Measurements from ENCODE around the gene FGF4.
"Not testable (repeated sequence)": the region's sequence is repeated elsewhere in the genome, so short reads cannot be mapped to it uniquely, and the experiment has no call there.

Gene FGF4

DNA sequence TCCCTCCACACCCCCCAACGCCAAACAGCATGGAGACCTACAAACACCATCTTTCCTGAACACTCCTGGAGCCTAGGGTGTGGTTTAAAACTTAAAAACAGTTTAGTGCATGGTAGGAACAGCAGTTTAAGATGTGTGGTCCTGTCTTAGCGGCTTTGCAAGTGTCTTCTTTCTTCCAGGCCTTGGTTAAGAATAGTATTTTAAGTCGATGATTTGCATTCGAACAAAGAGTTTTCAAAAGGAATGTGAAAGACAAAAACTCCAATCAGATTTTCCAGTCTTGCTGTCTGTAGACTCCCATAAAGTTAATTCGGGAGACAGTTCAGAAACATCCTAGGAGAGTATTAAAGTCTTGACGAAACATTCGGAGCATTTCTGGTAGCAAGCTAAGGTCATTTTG lies 3.7 kb downstream of the FGF4 start:
- DNase-seq, result no peak

DNA sequence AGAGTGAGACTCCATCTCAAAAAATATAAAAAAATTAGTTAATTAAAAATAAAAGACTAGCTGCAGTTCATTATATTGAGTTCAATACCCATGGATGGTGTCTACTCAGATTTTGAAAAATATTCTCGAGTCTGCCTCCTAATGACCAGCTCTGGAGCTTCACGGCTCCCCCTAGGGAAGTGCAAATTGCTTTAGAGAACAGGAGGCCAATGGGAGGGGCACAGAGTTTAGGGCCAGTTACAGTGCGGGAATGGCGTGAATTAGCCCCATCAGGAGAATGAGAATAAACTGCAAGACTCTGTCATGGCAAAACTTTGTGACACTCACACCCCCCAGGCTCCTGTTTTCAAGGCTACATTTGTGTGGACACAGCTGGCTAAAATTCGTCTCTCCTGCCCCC lies 4.6 kb downstream of the FGF4 start:
- DNase-seq, result no peak

DNA sequence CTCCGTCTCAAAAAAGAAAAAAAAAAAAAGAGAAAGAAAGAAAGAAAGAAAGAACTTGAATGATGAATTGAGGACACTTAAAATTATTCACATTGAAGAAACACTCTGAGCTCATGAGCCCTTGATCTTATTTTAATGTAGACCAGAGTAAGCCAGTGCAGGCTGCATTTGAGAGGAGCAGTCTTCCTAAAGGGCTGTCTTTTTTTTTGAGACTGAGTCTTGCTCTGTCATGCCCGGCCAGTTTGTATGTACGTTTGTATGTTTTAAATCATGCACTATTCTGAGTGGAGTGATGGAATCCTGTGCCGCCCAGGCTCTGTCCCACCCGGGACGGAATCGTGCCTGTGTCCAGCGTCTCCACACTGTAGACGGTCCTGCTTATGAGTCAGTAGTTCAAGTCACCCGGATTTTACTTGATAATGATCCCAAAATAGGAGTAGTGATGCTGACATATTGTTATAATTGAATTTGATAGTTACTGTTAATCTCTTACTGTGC lies 9.6 kb downstream of the FGF4 start:
- no peak for DNase-seq

- not testable (repeated sequence) for DNase-seq
These were observed 10.2 kb downstream of the FGF4 start for GRCh38 chr11:69764918-69765317.

- no peak for DNase-seq
These were observed 14.8 kb downstream of the FGF4 start for GRCh38 chr11:69760319-69760718.

DNA sequence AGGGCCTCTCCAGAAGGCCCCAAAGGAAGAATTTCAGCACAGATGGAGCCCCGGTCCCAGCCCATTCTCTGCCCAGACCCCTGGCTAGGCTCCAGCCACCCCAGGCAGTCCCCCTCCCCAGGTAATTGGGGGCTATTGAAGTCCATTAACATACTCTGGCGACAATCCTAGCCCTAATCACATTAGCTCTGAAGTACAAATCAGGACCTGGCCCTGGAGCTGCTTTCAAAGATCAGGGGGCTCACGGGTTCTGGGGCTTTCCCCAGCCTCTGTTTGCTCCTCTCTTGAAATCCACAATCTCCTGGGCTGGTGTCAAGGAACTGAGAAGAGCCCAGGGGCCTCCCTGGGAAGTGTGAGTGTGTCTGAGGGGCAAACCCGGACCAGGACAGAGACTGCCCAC lies 22.3 kb downstream of the FGF4 start:
- DNase-seq, result no peak

DNA sequence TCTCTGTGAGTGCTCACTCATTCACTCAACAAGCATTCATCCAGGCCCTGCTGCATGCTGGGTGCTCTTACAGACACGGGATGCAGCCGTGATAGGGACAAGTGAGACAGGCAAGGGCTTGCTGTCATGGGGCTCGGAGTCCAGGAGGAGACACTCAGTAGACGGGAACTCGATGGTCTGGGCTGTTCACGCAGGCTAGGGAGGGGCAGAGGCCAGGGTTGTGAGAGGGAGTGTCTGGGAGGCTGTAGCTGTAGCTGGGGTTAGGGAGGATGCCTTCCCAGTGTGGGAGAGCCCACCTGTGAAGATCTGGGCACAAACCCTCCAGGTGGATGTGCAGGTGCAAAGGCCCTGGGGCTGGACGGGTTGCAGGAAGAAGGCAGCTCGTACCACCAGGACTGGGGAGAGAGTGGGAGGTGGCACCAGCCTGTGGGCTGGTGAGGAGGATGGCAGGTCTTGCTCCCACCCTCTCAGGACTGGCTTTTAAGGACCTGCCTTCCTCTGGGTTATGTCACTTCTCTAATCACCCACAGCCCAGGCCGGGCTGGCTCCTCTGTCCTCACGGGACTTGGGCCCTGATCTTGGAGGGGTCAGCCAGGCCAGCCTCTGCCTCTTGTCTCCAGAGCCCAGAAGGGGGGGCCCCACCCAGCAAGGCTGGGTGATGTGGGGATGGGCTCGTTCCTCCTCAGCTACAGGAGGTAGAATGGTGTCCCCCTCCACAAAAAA lies 24.1 kb downstream of the FGF4 start:
- no peak for DNase-seq

DNA sequence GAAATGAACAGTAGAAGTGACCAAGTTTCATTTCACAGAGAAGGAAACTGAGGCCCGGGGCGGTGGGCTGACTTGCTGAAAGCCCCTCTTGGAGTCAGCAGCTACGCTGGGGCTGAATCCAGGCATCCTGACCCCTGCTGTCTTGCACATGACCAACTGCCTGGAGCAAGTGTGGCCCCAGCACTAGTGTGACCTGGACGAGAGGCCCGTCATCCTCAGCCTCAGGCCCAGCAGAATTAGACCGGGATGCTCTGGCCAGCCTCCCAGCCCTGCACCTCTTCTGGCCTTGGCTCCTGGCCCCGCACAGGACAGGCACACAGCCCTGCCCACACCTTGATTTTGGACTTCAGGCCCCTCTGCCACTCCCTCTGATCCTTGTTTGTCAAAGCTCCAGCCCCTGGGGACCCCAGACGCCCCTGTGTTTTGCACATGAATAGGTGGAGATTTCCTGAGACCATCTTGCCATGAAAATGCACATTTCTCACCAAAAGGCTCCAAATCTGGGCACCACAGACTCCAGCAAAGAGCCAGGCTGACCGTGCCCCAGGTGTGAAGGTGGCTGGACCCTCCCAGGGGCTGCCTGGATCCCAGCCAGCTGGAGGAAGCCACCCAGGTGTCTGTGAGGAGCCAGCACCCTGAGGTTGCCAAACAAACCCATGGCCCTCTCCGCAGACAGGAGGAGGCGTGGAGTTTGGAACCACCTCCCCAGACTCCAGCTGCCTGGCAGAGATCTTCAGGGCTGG lies 24.9 kb downstream of the FGF4 start:
- no peak for DNase-seq

DNA sequence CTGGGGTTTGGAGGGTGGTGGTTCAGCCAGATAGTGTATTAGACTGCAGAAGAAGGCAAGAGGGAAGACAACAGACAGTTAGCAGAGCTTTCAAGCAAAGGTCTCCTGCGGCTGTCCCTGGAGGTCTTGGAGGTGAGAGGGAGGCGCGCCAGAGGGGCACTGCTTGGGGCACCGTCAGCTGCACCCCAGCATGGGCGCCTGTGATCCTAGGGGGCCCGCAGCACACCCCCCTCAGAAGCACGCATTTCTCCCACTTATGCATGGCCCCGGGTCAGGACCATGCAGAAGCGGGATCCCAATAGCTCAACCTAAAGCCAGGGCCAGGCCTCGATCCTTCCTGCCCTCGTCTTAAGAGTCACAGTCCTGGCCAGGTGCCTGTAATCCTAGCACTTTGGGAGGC lies 26.5 kb downstream of the FGF4 start:
- DNase-seq, result no peak

GRCh38 chr11:69746752-69747742 lies 28.1 kb downstream of the FGF4 start:
- DNase-seq, result no peak

- DNase-seq, result no peak
These were observed 29.0 kb downstream of the FGF4 start for GRCh38 chr11:69746140-69746539.

DNA sequence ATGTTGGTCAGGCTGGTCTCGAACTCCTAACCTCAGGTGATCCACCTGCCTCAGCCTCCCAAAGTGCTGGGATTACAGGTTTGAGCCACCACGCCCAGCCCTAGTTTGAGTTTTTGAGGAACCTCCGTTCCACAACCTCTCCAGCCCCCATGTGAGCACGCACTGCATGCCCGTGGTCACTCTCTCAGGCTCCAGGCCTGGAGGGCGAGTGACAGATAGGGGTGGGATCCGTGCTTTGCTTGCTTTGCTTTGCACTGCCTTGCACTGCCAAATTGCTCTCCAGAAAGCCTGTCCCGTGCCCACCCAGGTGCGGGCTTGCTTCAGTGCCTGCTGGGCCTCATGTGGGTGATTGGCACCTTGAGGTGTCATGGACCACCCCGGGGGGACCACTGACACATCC lies 29.9 kb downstream of the FGF4 start:
- no peak for DNase-seq

DNA sequence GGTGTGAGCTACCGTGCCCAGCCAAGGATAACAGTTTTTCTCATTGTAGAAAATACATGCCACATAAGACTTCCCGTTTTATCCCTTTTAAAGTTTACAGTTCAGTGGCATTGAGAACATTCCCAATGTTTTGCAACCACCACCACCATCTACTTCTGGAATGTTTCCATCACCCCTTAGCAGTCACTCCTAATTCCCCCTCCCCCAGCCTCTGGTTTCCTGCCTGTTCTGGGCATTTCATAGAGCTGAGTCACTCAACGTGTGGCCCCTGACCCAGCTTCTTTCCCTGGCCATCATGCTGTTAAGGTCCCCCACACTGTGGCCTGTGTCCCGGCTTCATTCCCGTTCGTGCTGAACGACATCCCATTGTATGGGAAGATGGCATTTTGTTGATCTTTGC lies 30.7 kb downstream of the FGF4 start:
- no peak for DNase-seq

DNA sequence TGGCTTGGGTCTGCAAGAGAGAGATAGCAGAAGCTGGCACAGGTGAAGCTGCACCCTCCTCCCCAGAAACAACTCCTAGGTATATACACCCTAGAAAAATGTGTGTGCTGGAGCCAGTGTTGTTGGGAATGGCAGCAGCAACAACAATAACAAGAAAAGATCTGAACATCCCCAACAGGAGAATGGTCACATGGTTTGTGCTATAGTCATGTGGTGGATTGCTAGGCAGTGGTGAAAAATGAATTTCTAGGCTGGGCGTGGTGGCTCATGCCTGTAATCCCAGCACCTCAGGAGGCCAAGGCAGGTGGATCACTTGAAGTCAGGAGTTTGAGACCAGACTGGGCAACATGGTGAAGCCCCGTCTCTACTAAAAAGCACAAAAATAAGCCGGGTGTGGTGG lies 40.3 kb downstream of the FGF4 start:
- no peak for DNase-seq

- no peak for DNase-seq
These were observed 40.8 kb downstream of the FGF4 start for GRCh38 chr11:69734367-69734766.

- DNase-seq, result no peak
These were observed 42.2 kb downstream of the FGF4 start for GRCh38 chr11:69732910-69733309.

DNA sequence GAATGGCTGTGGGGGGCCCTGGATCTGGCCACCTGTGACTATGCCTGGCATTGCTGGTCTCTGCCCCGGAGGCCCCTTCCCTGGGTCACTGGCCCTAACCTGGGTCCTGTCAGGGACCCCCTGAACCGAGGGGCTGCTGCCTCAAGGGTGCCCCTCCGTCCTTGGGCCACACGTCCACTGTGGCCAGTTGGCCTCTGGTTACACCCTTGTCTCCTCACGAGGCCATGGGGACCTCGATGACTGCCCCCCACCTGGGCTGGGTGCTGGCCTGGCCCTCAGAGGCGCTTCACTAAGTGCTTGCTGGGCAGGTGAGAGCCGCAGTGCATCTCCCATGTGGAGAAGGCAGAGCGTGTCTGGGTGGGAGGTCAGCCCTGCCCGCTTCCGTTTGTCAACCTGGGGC lies 44.0 kb downstream of the FGF4 start:
- DNase-seq, result no peak

GRCh38 chr11:69730500-69730899 lies 44.6 kb downstream of the FGF4 start:
- DNase-seq, result no peak

GRCh38 chr11:69729252-69729651 lies 45.9 kb downstream of the FGF4 start:
- DNase-seq, result no peak

- no peak for DNase-seq
These were observed 47.9 kb downstream of the FGF4 start for GRCh38 chr11:69727266-69727665.

- no peak for DNase-seq
These were observed 48.7 kb downstream of the FGF4 start for GRCh38 chr11:69726481-69726880.

- no peak for DNase-seq
These were observed 49.1 kb downstream of the FGF4 start for GRCh38 chr11:69726019-69726418.

DNA sequence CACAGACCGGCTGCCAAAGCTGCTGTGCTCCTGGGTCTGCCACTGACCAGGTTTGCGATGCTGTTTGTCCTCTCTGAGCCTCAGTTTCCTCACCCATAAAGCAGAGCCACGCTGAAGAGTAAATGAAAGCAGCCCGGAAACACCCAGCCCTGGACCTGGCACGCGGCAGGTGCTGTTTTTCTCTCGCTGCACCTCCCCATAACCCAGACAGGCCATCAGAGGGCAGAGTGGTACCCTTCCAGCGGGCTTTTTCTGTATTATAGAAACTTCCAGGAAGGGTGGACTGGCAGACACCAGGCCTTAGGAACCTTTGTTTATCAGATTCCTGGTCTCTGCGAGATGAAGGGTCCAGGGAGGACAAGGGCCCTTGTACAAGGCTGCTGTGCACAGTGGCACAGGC lies 53.4 kb downstream of the FGF4 start:
- DNase-seq, result no peak
